ENCODE data around the gene GSDME. TPM values are rescaled to one million over a fixed set of nuclear protein-coding genes. Genes with fewer than 3 reads are reported as not detected.

Gene GSDME
- total and polyA plus RNA-seq, 2 of the 4 experiments (the other 2 are of a cell fraction), result 75.2 to 78.7 TPM

DNA sequence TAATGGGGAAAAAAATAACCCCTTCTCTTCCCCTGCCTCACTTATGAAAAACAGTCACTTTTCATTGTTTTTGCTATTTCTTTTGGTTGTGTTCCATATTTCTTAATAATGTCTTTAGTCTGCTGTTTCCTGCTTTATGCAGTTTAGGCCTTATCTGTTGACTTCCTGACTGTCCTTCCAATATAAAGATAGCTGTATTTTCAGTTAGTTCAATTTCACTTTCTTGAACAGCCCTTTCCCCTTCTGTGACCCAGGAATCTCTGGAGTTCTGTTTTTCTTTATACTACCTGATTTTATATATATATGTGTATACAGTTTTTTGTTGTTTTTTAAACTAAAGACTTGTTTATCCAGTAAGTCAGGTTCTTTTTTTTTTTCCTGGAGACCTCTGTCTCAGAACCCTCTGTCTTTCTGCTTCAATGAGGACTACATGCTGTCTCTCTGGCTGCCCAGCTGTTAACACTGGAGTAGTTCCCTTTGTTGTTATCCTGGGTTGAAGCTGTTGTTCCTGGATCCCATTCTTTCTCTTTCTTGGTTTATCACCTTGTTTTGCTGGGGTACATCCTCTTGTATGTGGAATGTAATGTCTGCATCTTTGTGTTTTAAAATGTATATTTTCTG, 87.2 kb downstream of the GSDME start:
- peak overlapping the region; percentile 46 for H2BK5ac ChIP-seq (ENCODE audit: low read depth, low read length, poor library complexity, severe bottlenecking)
- dilution Hi-C loops (cut with HindIII; ENCODE audit: low sequenced_read_pairs, unreplicated experiment), result no loop called here

More for the DNA sequence above, 87.2 kb downstream of the GSDME start:
- H3K4me2 ChIP-seq (ENCODE audit: low read depth, low read length), result no peak overlapping the region
- no peak overlapping the region for H3K27ac ChIP-seq (ENCODE audit: insufficient read depth, low read length)
- H3K23ac ChIP-seq (ENCODE audit: low read depth, low read length), result no peak overlapping the region
- no peak overlapping the region for H3K18ac ChIP-seq (ENCODE audit: low read depth, low read length)
- no peaks in the 10 kb centered on the region; a peak in 1 of 4 replicates for H3K79me1 ChIP-seq (ENCODE audit: low read depth in 1 of 2, low read length in 2 of 2)
- CTCF ChIA-PET, result interaction anchor here (1.5 to 2.1 kb wide), 2 partner anchors 15 to 428 kb away, joined by 3 to 5 read pairs; no protein-coding TSS in a partner anchor
- peak overlapping the region; percentile 14; the same call in 1 of the 2 replicates for H3K4ac ChIP-seq (ENCODE audit: low read depth, low read length)
- H3K4me1 ChIP-seq (ENCODE audit: control insufficient read depth, insufficient read depth, low read length), result peaks cover 3% of the 10 kb centered on the region
- H4K5ac ChIP-seq (ENCODE audit: low read depth, low read length), result no peak overlapping the region
- no peaks in the 10 kb centered on the region for H3K9me1 ChIP-seq (ENCODE audit: insufficient read depth, low read length)
- peaks cover 1% of the 10 kb centered on the region for H3K36me3 ChIP-seq (ENCODE audit: control insufficient read depth, insufficient read depth, low read length)
- DNase-seq (no peak), ATAC-seq (ENCODE audit: low read depth) (no peak)
- no peak overlapping the region for H2AK9ac ChIP-seq (replicated peaks; ENCODE audit: low read depth, low read length, poor library complexity)
- no peak overlapping the region; the same call in 1 of the 2 replicates for H2BK120ac ChIP-seq (ENCODE audit: low read depth, low read length)
- H3K14ac ChIP-seq (replicated peaks; ENCODE audit: low read depth, low read length), result no peak overlapping the region
- no peaks in the 10 kb centered on the region for H3K27me3 ChIP-seq (ENCODE audit: control insufficient read depth, insufficient read depth, low read length)
- H2AFZ ChIP-seq (replicated peaks; ENCODE audit: low read length, poor library complexity), result no peak overlapping the region
- H3K56ac ChIP-seq (ENCODE audit: extremely low read depth, insufficient read depth, low read length), result no peak overlapping the region
- no peak overlapping the region for H4K91ac ChIP-seq (ENCODE audit: insufficient read depth, low read depth, low read length)
- no peak overlapping the region for H3K4me3 ChIP-seq (ENCODE audit: insufficient read depth, low read depth, low read length)
- BruUV-seq (replicated peaks), result no TSS peak
- no peaks in the 10 kb centered on the region for H3K9me3 ChIP-seq (ENCODE audit: control insufficient read depth, insufficient read depth, low read length)
- no peak overlapping the region for H3K9ac ChIP-seq (ENCODE audit: low read depth, low read length)
- H4K20me1 ChIP-seq (ENCODE audit: insufficient read depth, low read length), result no peaks in the 10 kb centered on the region
- no peak overlapping the region; a peak in 1 of 4 replicates for H4K8ac ChIP-seq (ENCODE audit: low read depth in 2 of 2, low read length in 2 of 2)
- in situ Hi-C loops (cut with MboI; ENCODE audit: low sequenced_read_pairs) (loop anchor here (10.0 to 25.0 kb wide), 5 partner anchors 95 to 1108 kb away; partner anchors contain the start of gene PALS2), intact Hi-C loops (cut with micrococcal nuclease) (loop anchor here (5.0 to 10.0 kb wide), 3 partner anchors 427 to 958 kb away; partner anchors contain the start of gene STK31)
- H2AK5ac ChIP-seq (ENCODE audit: low read depth, low read length), result 0 out of 2 replicates have a peak overlapping the region, but pooled peaks have one; percentile 17
- TF ChIP-seq MAFK (IDR thresholded peaks at IDR 0.05; ENCODE audit: low read depth, low read length) (no peak), SMC3 (IDR thresholded peaks at IDR 0.05; ENCODE audit: low read depth, low read length) (no peak)
- POLR2A ChIA-PET (ENCODE audit: unreplicated experiment), result no interaction called here
- no peak overlapping the region for H2BK15ac ChIP-seq (ENCODE audit: low read depth, low read length)
- H2BK20ac ChIP-seq (ENCODE audit: low read depth, low read length), result no peak overlapping the region
